Panc1 (cell line): ENCODE data around the gene DNTT. TPM values are rescaled to one million over a fixed set of nuclear protein-coding genes. Genes with fewer than 3 reads are reported as not detected.

Experiments used
- ATAC-seq: fragments of 200-7000 bp; cut with Tn5 transposase; 2 replicates; pipeline ENCODE4 v1.9.1; 2020; ENCODE audit warnings: mild to moderate bottlenecking, moderate library complexity
- BruUV-seq: library from RNA; stranded (reverse); fragments of 400-500 nt; replicated peaks from 2 replicates; lab custom pipeline; 2021; lab: Mats Ljungman, UMichigan
- CTCF ChIA-PET: fragments of 300-600 bp; sonication (Branson Sonifier 250); formaldehyde crosslinking; loops from one replicate; lab custom pipeline; 2022; ENCODE audit warnings: antibody characterized with exemption; lab: Charles Lee
- POLR2A ChIA-PET: fragments of 300-600 bp; sonication (Branson Sonifier 250); formaldehyde crosslinking; loops from one replicate; lab custom pipeline; 2022; ENCODE audit warnings: antibody characterized with exemption; lab: Charles Lee
- DNase-seq: peaks from one replicate; pipeline ENCODE4 v3.0.0-alpha.2; 2010; ENCODE audit warnings: low read depth, low spot score
- H3K27ac ChIP-seq: 2 replicates; pipeline ENCODE4 v1.5.1; 2011; ENCODE audit warnings: mild to moderate bottlenecking, low read length, inconsistent platforms
- H3K27me3 ChIP-seq: fragments of 200-500 bp; sonication (Bioruptor generic); 2 replicates; pipeline ENCODE4 v1.6.0; 2014; ENCODE audit warnings: low read length, inconsistent platforms; ENCODE audit not compliant: control insufficient read depth, insufficient read depth
- H3K36me3 ChIP-seq: fragments of 200-500 bp; sonication (Bioruptor generic); 2 replicates; pipeline ENCODE4 v1.5.1; 2014; ENCODE audit warnings: inconsistent platforms, mild to moderate bottlenecking, low read length, moderate library complexity; ENCODE audit not compliant: control insufficient read depth, insufficient read depth
- H3K4me1 ChIP-seq: 2 replicates; pipeline ENCODE4 v1.5.1; 2011; ENCODE audit warnings: inconsistent platforms, mild to moderate bottlenecking, low read length, moderate library complexity; ENCODE audit not compliant: control insufficient read depth, insufficient read depth
- H3K4me3 ChIP-seq, 2 experiments: 2 replicates each; pipeline ENCODE4 v1.5.1; 2011 to 2012; ENCODE audit warnings: low read depth in 2 of 2, low read length in 2 of 2, mild to moderate bottlenecking in 2 of 2, inconsistent platforms in 1 of 2, moderate library complexity in 1 of 2
- H3K9me3 ChIP-seq: fragments of 200-500 bp; sonication (Bioruptor generic); 2 replicates; pipeline ENCODE4 v1.5.1; 2014; ENCODE audit warnings: low read depth, mild to moderate bottlenecking, inconsistent platforms, low read length, moderate library complexity; ENCODE audit not compliant: control insufficient read depth, insufficient read depth
- POLR2AphosphoS5 ChIP-seq: IDR thresholded peaks from 2 replicates; pipeline ENCODE4 v1.6.1; 2012; ENCODE audit warnings: mild to moderate bottlenecking, low read depth, low read length, moderate library complexity
- SIN3A ChIP-seq: IDR thresholded peaks from 2 replicates; pipeline ENCODE4 v1.6.1; 2012; ENCODE audit warnings: low read depth, mild to moderate bottlenecking, low read length, moderate library complexity, borderline replicate concordance; ENCODE audit not compliant: insufficient read depth
- TCF7L2 ChIP-seq: IDR thresholded peaks from 2 replicates; pipeline ENCODE4 v1.6.1; 2011; ENCODE audit warnings: mild to moderate bottlenecking, low read depth, low read length, inconsistent platforms
- in situ Hi-C: cut with HindIII; loops from 2 replicates; pipeline ENCODE4 v1.10.0; 2016; ENCODE audit warnings: low sequenced_read_pairs, low pct_unique_long_range_greater_than_20kb
- intact Hi-C: fragments of 100-400 bp; cut with micrococcal nuclease; formaldehyde crosslinking; loops from one replicate; pipeline ENCODE4 v1.10.0; 2022; ENCODE audit not compliant: unreplicated experiment
- total RNA-seq: library from RNA; stranded (reverse); gene quantifications from one replicate; pipeline ENCODE4 v1.2.1, GENCODE V29; 2021; ENCODE audit not compliant: unreplicated experiment
- TF ChIP-seq, protein P1 (sequence below): fragments of 450-650 bp; IDR thresholded peaks from 2 replicates; pipeline ENCODE4 v1.5.1; 2017; ENCODE audit warnings: mild to moderate bottlenecking
- TF ChIP-seq, protein P2 (sequence below), 2 experiments: IDR thresholded peaks; 2 replicates each; pipeline ENCODE4 v1.6.1; 2011 to 2012; ENCODE audit warnings: low read depth in 2 of 2, control low read depth in 1 of 2, low read length in 1 of 2, mild to moderate bottlenecking in 1 of 2, moderate library complexity in 1 of 2; ENCODE audit not compliant: insufficient read depth in 1 of 2

DNTT gene
- total RNA-seq, 1 experiment from 2014 or later: not detected

DNA sequence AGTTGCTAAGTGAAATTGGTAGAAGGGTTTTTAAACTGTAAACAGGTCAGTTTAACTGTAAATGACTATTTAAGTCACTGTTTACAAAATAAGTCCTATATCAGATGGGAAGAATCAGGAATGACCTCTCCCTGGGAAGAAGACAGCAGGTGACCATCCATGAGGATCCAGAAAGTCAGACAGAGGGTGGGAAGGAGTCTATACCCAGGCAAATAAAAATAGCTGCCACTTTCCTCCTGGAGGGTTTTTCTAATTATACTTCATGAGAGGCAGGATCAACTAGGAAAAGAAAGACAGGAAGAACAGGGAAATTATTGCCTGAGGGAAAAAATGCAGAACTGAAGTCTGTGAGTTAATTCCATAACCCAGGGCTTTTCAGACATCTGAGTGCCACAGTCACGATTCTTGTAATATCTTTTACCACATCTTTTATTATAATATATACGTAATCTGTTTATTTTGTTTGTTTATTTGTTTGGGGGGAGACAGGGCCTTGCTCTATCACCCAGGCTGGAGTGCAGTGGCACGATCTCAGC, 7.0 kb downstream of the DNTT start:
- no peak overlapping the region for H3K4me3 ChIP-seq
- H3K36me3 ChIP-seq: no peaks in the 10 kb centered on the region
- intact Hi-C loops (no loop called here), in situ Hi-C loops (no loop called here)
- no peaks in the 10 kb centered on the region for H3K4me1 ChIP-seq
- ChIA-PET POLR2A (no interaction called here), CTCF (no interaction called here)
- no peaks in the 10 kb centered on the region for H3K9me3 ChIP-seq
- TF ChIP-seq, protein P1, sequence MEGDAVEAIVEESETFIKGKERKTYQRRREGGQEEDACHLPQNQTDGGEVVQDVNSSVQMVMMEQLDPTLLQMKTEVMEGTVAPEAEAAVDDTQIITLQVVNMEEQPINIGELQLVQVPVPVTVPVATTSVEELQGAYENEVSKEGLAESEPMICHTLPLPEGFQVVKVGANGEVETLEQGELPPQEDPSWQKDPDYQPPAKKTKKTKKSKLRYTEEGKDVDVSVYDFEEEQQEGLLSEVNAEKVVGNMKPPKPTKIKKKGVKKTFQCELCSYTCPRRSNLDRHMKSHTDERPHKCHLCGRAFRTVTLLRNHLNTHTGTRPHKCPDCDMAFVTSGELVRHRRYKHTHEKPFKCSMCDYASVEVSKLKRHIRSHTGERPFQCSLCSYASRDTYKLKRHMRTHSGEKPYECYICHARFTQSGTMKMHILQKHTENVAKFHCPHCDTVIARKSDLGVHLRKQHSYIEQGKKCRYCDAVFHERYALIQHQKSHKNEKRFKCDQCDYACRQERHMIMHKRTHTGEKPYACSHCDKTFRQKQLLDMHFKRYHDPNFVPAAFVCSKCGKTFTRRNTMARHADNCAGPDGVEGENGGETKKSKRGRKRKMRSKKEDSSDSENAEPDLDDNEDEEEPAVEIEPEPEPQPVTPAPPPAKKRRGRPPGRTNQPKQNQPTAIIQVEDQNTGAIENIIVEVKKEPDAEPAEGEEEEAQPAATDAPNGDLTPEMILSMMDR: no peak
- no peak for TF ChIP-seq SIN3A
- TF ChIP-seq POLR2AphosphoS5: no peak
- TF ChIP-seq, protein P2, sequence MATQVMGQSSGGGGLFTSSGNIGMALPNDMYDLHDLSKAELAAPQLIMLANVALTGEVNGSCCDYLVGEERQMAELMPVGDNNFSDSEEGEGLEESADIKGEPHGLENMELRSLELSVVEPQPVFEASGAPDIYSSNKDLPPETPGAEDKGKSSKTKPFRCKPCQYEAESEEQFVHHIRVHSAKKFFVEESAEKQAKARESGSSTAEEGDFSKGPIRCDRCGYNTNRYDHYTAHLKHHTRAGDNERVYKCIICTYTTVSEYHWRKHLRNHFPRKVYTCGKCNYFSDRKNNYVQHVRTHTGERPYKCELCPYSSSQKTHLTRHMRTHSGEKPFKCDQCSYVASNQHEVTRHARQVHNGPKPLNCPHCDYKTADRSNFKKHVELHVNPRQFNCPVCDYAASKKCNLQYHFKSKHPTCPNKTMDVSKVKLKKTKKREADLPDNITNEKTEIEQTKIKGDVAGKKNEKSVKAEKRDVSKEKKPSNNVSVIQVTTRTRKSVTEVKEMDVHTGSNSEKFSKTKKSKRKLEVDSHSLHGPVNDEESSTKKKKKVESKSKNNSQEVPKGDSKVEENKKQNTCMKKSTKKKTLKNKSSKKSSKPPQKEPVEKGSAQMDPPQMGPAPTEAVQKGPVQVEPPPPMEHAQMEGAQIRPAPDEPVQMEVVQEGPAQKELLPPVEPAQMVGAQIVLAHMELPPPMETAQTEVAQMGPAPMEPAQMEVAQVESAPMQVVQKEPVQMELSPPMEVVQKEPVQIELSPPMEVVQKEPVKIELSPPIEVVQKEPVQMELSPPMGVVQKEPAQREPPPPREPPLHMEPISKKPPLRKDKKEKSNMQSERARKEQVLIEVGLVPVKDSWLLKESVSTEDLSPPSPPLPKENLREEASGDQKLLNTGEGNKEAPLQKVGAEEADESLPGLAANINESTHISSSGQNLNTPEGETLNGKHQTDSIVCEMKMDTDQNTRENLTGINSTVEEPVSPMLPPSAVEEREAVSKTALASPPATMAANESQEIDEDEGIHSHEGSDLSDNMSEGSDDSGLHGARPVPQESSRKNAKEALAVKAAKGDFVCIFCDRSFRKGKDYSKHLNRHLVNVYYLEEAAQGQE (IDR thresholded peaks at IDR 0.05; ENCODE audit: insufficient read depth in 1 of 2, low read depth in 2 of 2, low read length in 1 of 2): no peak
- no peak for TF ChIP-seq TCF7L2
- H3K27ac ChIP-seq: no peak overlapping the region
- peaks cover 10% of the 10 kb centered on the region for H3K27me3 ChIP-seq
- no peak for ATAC-seq
- no peak for DNase-seq
- BruUV-seq: no TSS peak

DNA sequence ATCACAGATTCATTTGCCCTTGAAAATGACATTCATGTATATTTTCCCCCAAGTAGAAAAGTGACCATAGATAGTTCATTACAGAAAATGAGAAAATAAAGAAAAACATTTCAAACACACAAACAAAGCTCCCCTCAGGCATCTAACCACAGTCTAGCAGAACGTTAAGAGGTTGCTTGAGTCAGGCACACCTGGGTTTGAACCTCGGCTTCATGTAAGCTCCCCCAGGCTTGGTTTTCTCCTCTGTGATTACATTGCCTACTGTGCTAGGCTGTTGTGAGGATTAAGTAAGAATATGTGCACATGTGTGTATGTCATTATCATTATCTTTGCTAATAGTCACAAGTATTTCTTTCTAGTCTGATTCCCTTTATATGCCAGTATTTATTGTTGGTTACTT, 9.1 kb downstream of the DNTT start:
- H3K9me3 ChIP-seq: no peaks in the 10 kb centered on the region
- in situ Hi-C loops (no loop called here), intact Hi-C loops (no loop called here)
- TF ChIP-seq, protein P1: no peak
- no peak for TF ChIP-seq POLR2AphosphoS5
- TF ChIP-seq, protein P2 (IDR thresholded peaks at IDR 0.05; ENCODE audit: insufficient read depth in 1 of 2, low read depth in 2 of 2, low read length in 1 of 2): no peak
- no peak for TF ChIP-seq TCF7L2
- no peak for TF ChIP-seq SIN3A
- CTCF ChIA-PET: no interaction called here
- H3K36me3 ChIP-seq: no peaks in the 10 kb centered on the region
- DNase-seq (no peak), ATAC-seq (no peak)
- no TSS peak for BruUV-seq
- H3K4me3 ChIP-seq: no peak overlapping the region
- POLR2A ChIA-PET: no interaction called here
- H3K27ac ChIP-seq: no peak overlapping the region
- H3K4me1 ChIP-seq: no peaks in the 10 kb centered on the region
- H3K27me3 ChIP-seq: peaks cover 6% of the 10 kb centered on the region; the same call in 1 of the 2 replicates
